Measurements from ENCODE around the gene DNMBP.

The DNMBP gene

DNA sequence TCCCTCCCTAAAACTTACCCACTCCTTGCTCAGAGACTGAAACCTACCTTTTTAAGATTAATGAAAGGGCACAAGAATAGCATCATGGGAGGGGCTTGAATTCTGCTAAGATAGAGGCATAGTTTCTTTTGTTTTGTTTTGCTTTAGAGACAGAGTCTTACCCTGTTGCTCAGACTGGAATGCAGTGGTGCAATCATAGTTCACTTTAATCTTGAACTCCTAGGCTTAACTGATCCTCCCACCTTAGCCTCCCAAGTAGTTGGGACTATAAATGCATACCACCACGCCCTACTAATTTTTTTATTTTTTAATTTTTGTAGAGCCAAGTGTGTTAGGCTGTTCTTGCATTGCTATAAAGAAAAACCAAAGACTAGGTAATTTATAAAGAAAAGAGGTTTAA lies 17.7 kb upstream of the DNMBP start:
- no peak for TF ChIP-seq TAF1 (IDR thresholded peaks at IDR 0.05; ENCODE audit: low read depth)
- no peak for TF ChIP-seq TEAD4 (IDR thresholded peaks at IDR 0.05)
- TF ChIP-seq TCF12 (IDR thresholded peaks at IDR 0.05; ENCODE audit: low read depth) = no peak
- no peak for TF ChIP-seq NFIC (IDR thresholded peaks at IDR 0.05)
- no peak for TF ChIP-seq CREB1 (IDR thresholded peaks at IDR 0.05; ENCODE audit: low read depth)
- TF ChIP-seq, protein P1, sequence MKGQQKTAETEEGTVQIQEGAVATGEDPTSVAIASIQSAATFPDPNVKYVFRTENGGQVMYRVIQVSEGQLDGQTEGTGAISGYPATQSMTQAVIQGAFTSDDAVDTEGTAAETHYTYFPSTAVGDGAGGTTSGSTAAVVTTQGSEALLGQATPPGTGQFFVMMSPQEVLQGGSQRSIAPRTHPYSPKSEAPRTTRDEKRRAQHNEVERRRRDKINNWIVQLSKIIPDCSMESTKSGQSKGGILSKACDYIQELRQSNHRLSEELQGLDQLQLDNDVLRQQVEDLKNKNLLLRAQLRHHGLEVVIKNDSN (IDR thresholded peaks at IDR 0.05) = no peak
- TF ChIP-seq FOXM1 (IDR thresholded peaks at IDR 0.05; ENCODE audit: borderline replicate concordance, low read depth) = no peak

DNA sequence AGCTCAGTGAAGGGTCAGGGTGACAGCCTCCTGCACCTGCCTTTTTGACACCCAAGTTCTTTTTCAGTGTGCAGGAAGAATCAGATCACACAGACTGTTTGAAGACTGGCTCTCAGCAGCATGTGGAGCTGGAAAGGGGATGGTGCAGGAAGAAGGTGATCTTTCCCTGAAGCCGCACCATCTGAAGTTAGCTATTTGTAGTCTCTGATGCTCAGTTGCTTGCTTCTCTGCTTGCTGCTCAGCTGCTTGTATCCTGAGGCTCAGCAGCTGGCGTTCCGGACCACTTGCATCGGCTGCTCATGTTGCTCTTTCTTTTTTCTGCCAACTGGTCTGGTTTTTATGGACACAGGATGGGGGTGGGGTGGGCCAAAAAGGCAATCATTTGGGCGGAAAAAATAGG lies 15.8 kb upstream of the DNMBP start:
- TF ChIP-seq ZBTB7A (IDR thresholded peaks at IDR 0.05; ENCODE audit: low read depth) = no peak
- TF ChIP-seq, protein P2, sequence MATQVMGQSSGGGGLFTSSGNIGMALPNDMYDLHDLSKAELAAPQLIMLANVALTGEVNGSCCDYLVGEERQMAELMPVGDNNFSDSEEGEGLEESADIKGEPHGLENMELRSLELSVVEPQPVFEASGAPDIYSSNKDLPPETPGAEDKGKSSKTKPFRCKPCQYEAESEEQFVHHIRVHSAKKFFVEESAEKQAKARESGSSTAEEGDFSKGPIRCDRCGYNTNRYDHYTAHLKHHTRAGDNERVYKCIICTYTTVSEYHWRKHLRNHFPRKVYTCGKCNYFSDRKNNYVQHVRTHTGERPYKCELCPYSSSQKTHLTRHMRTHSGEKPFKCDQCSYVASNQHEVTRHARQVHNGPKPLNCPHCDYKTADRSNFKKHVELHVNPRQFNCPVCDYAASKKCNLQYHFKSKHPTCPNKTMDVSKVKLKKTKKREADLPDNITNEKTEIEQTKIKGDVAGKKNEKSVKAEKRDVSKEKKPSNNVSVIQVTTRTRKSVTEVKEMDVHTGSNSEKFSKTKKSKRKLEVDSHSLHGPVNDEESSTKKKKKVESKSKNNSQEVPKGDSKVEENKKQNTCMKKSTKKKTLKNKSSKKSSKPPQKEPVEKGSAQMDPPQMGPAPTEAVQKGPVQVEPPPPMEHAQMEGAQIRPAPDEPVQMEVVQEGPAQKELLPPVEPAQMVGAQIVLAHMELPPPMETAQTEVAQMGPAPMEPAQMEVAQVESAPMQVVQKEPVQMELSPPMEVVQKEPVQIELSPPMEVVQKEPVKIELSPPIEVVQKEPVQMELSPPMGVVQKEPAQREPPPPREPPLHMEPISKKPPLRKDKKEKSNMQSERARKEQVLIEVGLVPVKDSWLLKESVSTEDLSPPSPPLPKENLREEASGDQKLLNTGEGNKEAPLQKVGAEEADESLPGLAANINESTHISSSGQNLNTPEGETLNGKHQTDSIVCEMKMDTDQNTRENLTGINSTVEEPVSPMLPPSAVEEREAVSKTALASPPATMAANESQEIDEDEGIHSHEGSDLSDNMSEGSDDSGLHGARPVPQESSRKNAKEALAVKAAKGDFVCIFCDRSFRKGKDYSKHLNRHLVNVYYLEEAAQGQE (IDR thresholded peaks at IDR 0.05; ENCODE audit: low read depth) = no peak
- no peak for TF ChIP-seq TAF1 (IDR thresholded peaks at IDR 0.05; ENCODE audit: low read depth)
- no peak for TF ChIP-seq CREB1 (IDR thresholded peaks at IDR 0.05; ENCODE audit: low read depth)

DNA sequence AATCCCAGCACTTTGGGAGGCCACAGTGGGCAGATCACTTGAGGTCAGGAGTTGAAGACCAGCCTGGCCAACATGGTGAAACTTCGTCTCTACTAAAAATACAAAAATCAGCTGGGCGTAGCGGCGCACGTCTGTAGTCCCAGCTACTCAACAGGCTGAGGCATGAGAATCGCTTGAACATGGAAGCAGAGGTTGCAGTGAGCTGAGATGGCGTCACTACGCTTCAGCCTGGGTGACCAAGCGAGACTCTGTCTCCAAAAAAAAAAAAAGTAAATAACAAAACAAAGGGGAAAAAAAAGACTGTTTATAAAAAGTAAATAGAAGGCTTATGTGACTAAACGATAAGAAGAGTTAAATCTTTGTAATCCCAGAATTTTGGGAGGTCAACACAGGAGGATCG lies 15.0 kb upstream of the DNMBP start:
- TF ChIP-seq, protein P1 (IDR thresholded peaks at IDR 0.05) = no peak
- TF ChIP-seq TCF12 (IDR thresholded peaks at IDR 0.05; ENCODE audit: low read depth) = no peak

DNA sequence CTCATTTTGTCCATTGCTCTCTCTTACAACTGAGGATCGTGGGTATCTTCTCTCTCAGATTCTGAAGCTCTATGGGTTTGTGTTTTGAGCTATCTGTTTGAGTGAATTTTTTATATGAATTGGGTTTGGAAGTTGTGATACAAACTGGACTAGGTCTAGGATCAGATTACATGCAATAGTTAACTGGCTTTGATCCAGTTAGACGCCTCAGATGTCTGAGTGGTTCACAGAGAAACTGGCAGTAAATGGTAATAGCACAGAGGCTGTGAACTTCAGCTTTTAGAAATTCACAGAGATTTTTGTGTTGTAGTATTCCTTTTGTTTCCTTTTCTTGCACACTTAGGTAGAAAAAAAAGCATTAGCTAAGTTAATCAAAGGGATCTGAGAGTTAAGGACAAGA lies 12.7 kb upstream of the DNMBP start:
- TF ChIP-seq EP300 (IDR thresholded peaks at IDR 0.05; ENCODE audit: borderline replicate concordance) (no peak), CREB1 (IDR thresholded peaks at IDR 0.05; ENCODE audit: low read depth) (no peak), NFIC (IDR thresholded peaks at IDR 0.05) (peak; percentile 33; the same call in 1 of the 2 replicates)

DNA sequence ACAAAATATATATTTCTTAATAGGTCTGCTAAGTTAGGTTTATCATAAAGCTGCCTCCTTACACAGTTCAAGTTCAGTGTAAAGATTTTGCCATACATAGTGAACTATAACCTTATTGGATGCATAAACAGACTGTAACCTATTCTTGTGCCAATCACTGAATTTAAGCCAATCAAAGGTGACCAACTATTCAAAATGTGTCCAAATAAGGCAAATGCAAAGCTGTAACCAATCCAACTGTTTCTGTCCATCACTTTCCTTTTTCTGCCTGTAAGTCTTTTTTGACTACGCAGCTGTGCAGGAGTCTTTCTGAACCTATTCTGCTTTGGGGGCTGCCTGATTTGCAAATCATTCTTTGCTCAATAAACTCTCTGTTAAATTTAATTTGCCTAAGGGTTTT lies 11.6 kb upstream of the DNMBP start:
- TF ChIP-seq NFIC (IDR thresholded peaks at IDR 0.05) = no peak
- no peak for TF ChIP-seq RAD21 (IDR thresholded peaks at IDR 0.05; ENCODE audit: low read depth)
- TF ChIP-seq CREB1 (IDR thresholded peaks at IDR 0.05; ENCODE audit: low read depth) = no peak
- TF ChIP-seq EGR1 (IDR thresholded peaks at IDR 0.05) = no peak
- TF ChIP-seq YY1 (IDR thresholded peaks at IDR 0.05; ENCODE audit: low read depth) = no peak
- no peak for TF ChIP-seq TEAD4 (IDR thresholded peaks at IDR 0.05)
- TF ChIP-seq, protein P3, sequence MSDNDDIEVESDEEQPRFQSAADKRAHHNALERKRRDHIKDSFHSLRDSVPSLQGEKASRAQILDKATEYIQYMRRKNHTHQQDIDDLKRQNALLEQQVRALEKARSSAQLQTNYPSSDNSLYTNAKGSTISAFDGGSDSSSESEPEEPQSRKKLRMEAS (IDR thresholded peaks at IDR 0.05) = no peak
- TF ChIP-seq, protein P2 (IDR thresholded peaks at IDR 0.05; ENCODE audit: low read depth) = no peak
- no peak for TF ChIP-seq TAF1 (IDR thresholded peaks at IDR 0.05; ENCODE audit: low read depth)
- TF ChIP-seq EP300 (IDR thresholded peaks at IDR 0.05; ENCODE audit: borderline replicate concordance) = no peak
- no peak for TF ChIP-seq ZBTB7A (IDR thresholded peaks at IDR 0.05; ENCODE audit: low read depth)
- no peak for TF ChIP-seq TCF12 (IDR thresholded peaks at IDR 0.05; ENCODE audit: low read depth)
- TF ChIP-seq FOXM1 (IDR thresholded peaks at IDR 0.05; ENCODE audit: borderline replicate concordance, low read depth) = no peak

DNA sequence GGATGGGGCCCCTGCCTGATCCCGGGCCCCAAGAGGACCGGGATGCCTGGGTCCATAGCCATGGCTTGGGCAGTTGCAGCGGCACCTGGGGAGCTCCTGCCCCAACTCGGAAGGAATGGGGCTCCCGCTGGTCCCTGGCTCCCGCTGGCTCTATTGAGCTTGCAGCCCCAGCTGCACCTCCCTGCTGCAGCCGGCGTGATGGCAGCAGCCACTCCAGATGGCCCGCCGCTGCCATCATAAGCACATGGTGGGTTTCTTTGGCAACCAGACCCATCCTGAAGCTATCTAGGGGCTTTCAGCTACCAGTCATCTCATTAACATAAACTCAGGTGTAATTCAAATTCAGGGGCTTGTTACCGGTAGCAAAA lies 11.1 kb upstream of the DNMBP start:
- TF ChIP-seq, protein P3 (IDR thresholded peaks at IDR 0.05) = no peak
- TF ChIP-seq TAF1 (IDR thresholded peaks at IDR 0.05; ENCODE audit: low read depth) (no peak), CREB1 (IDR thresholded peaks at IDR 0.05; ENCODE audit: low read depth) (no peak), CEBPB (IDR thresholded peaks at IDR 0.05) (no peak), EGR1 (IDR thresholded peaks at IDR 0.05) (no peak), TCF12 (IDR thresholded peaks at IDR 0.05; ENCODE audit: low read depth) (no peak), EP300 (IDR thresholded peaks at IDR 0.05; ENCODE audit: borderline replicate concordance) (no peak), NFIC (IDR thresholded peaks at IDR 0.05) (no peak), FOXM1 (IDR thresholded peaks at IDR 0.05; ENCODE audit: borderline replicate concordance, low read depth) (no peak)
- TF ChIP-seq, protein P2 (IDR thresholded peaks at IDR 0.05; ENCODE audit: low read depth) = no peak

Measured in Ishikawa (cell line).